NCI-H460 (cell line): Measurements from ENCODE around the gene PLEKHJ1. TPM values are rescaled to one million over a fixed set of nuclear protein-coding genes. Genes with fewer than 3 reads are reported as not detected.

Experiments used
- DNase-seq: peaks from one replicate; pipeline ENCODE4 v3.0.0-alpha.2; 2016; ENCODE audit warnings: low read depth; ENCODE audit errors: extremely low read depth
- total RNA-seq: library from RNA; depleted of rRNA; stranded (reverse); fragments of >200 nt; shearing (Covaris generic); gene quantifications from 2 replicates; pipeline ENCODE4 v1.2.3, GENCODE V29; 2014

Gene PLEKHJ1
- total RNA-seq, 1 experiment from 2014 or later = 46.6 TPM

- no peak for DNase-seq
These were observed 15.3 kb upstream of the PLEKHJ1 start for GRCh38 chr19:2251106-2252054.

- DNase-seq = no peak
These were observed 14.6 kb upstream of the PLEKHJ1 start for GRCh38 chr19:2250766-2251105.

- no peak for DNase-seq
These were observed 14.0 kb upstream of the PLEKHJ1 start for GRCh38 chr19:2249880-2250765.

- no peak for DNase-seq
These were observed 13.1 kb upstream of the PLEKHJ1 start, which contains the start of gene AMH for GRCh38 chr19:2249010-2249866. TSS of gene AMH (plus strand) at chr19:2249323. CDS start at chr19:2249333, 10 bp downstream.

GRCh38 chr19:2248136-2249009 is 12.2 kb upstream of the PLEKHJ1 start:
- no peak for DNase-seq

GRCh38 chr19:2247433-2248101 is 11.4 kb upstream of the PLEKHJ1 start:
- no peak for DNase-seq

- DNase-seq = peak; percentile 22
These were observed 10.8 kb upstream of the PLEKHJ1 start for GRCh38 chr19:2246801-2247361.

- no peak for DNase-seq
These were observed 10.0 kb upstream of the PLEKHJ1 start for GRCh38 chr19:2246014-2246620.

GRCh38 chr19:2245273-2245672 is 9.1 kb upstream of the PLEKHJ1 start:
- no peak for DNase-seq

- DNase-seq = no peak
These were observed 8.4 kb upstream of the PLEKHJ1 start for GRCh38 chr19:2244486-2244885.

GRCh38 chr19:2244125-2244411 is 7.9 kb upstream of the PLEKHJ1 start:
- no peak for DNase-seq

- no peak for DNase-seq
These were observed 7.4 kb upstream of the PLEKHJ1 start for GRCh38 chr19:2243274-2244124.

GRCh38 chr19:2242816-2243215 is 6.7 kb upstream of the PLEKHJ1 start:
- no peak for DNase-seq

- DNase-seq = no peak
These were observed 6.0 kb upstream of the PLEKHJ1 start for GRCh38 chr19:2242092-2242537.

GRCh38 chr19:2240881-2241760 is 5.0 kb upstream of the PLEKHJ1 start:
- no peak for DNase-seq
